A549 (cell line): Measurements from ENCODE around the gene CDH22. TPM values are rescaled to one million over a fixed set of nuclear protein-coding genes. Genes with fewer than 3 reads are reported as not detected.

ENCODE experiments used
- ATAC-seq, 2 experiments: fragments of 200-7000 bp in 1 of 2; fragments of >200 bp in 1 of 2; cut with Nextera tagmentation in 1 of 2; cut with Tn5 transposase in 1 of 2; 3 replicates each; pipeline versions ENCODE4 v1.8.0 to v1.9.1; 2018 to 2020; ENCODE audit warnings: mild to moderate bottlenecking in 1 of 2, moderate library complexity in 1 of 2
- CTCF ChIA-PET: fragments of 300-600 bp; sonication (Branson Sonifier 250); formaldehyde crosslinking; extraction: SDS; loops from one replicate; lab custom pipeline; 2021; ENCODE audit warnings: antibody characterized with exemption, inconsistent platforms; lab: Yijun Ruan, JAX
- POLR2A ChIA-PET: fragments of 350-600 bp; formaldehyde crosslinking; extraction: SDS; loops from one replicate; lab custom pipeline; 2021; ENCODE audit warnings: antibody characterized with exemption, inconsistent platforms; lab: Yijun Ruan, JAX
- DNase-seq, 2 experiments: peaks; one replicate each; pipeline versions ENCODE4 v3.0.0 to v3.0.0-alpha.2; 2011 to 2016; ENCODE audit warnings: low read depth in 1 of 2, low spot score in 1 of 2
- FAIRE-seq: peaks from 2 replicates; lab custom pipeline; 2011; peaks lifted over from hg19 to GRCh38; lab: Jason Lieb, UNC
- H3K27ac ChIP-seq, 2 experiments: fragments of >200 bp; sonication (Bioruptor Twin); formaldehyde crosslinking; 3 replicates each; pipeline ENCODE4 v1.5.1; 2016 to 2017
- H3K4me1 ChIP-seq: fragments of >200 bp; sonication (Bioruptor Twin); formaldehyde crosslinking; 3 replicates; pipeline ENCODE4 v1.6.1; 2016
- H3K4me2 ChIP-seq: fragments of >200 bp; sonication (Bioruptor Twin); formaldehyde crosslinking; 3 replicates; pipeline ENCODE4 v1.6.1; 2016
- H3K4me3 ChIP-seq: fragments of >200 bp; sonication (Bioruptor Twin); formaldehyde crosslinking; 3 replicates; pipeline ENCODE4 v1.5.1; 2016
- H3K9me3 ChIP-seq: fragments of >200 bp; sonication (Bioruptor Twin); formaldehyde crosslinking; 3 replicates; pipeline ENCODE4 v1.6.1; 2016
- BHLHE40 ChIP-seq: IDR thresholded peaks from 2 replicates; pipeline ENCODE4 v1.6.1; 2012; ENCODE audit warnings: low read depth, low read length, inconsistent platforms
- CBX8 ChIP-seq: fragments of 200-600 bp; sonication (generic); IDR thresholded peaks from 2 replicates; pipeline ENCODE4 v1.6.1; 2016
- EHF ChIP-seq: fragments of 250-450 bp; sonication (Bioruptor Pico); IDR thresholded peaks from 2 replicates; pipeline ENCODE4 v1.5.0; 2020; ENCODE audit warnings: mild to moderate bottlenecking
- EHMT2 ChIP-seq: fragments of 200-600 bp; sonication (generic); IDR thresholded peaks from 2 replicates; pipeline ENCODE4 v1.6.1; 2016; ENCODE audit warnings: antibody characterized with exemption, low read depth, mild to moderate bottlenecking, moderate library complexity
- EP300 ChIP-seq, 2 experiments: fragments of >200 bp; sonication (Bioruptor Twin); formaldehyde crosslinking; IDR thresholded peaks; 2 replicates in 1 of 2; 3 replicates in 1 of 2; pipeline ENCODE4 v1.6.1; 2016 to 2017
- GATA3 ChIP-seq: IDR thresholded peaks from 2 replicates; pipeline ENCODE4 v1.6.1; 2012; ENCODE audit warnings: borderline replicate concordance
- HOXA7 ChIP-seq: fragments of 250-450 bp; sonication (Bioruptor Pico); IDR thresholded peaks from 2 replicates; pipeline ENCODE4 v1.5.0; 2020; ENCODE audit warnings: mild to moderate bottlenecking, moderate library complexity
- HOXB13 ChIP-seq: fragments of 250-450 bp; sonication (Bioruptor Pico); IDR thresholded peaks from 2 replicates; pipeline ENCODE4 v1.5.0; 2020; ENCODE audit warnings: low read depth, mild to moderate bottlenecking, moderate library complexity
- HOXB5 ChIP-seq: fragments of 250-450 bp; sonication (Bioruptor Pico); IDR thresholded peaks from 2 replicates; pipeline ENCODE4 v1.5.0; 2020; ENCODE audit warnings: mild to moderate bottlenecking, moderate library complexity
- NFE2L2 ChIP-seq: fragments of 150-350 bp; conservative IDR thresholded peaks from 2 replicates; pipeline ENCODE4 v1.6.1; 2014; ENCODE audit warnings: low read length
- NPAS2 ChIP-seq: fragments of 250-450 bp; sonication (Bioruptor Pico); IDR thresholded peaks from 2 replicates; pipeline ENCODE4 v1.8.0; 2022; ENCODE audit warnings: mild to moderate bottlenecking, moderate library complexity, borderline replicate concordance
- NR3C1 ChIP-seq: fragments of >200 bp; sonication (Bioruptor Twin); formaldehyde crosslinking; IDR thresholded peaks from 3 replicates; pipeline ENCODE4 v1.6.1; 2017
- SMC3 ChIP-seq: fragments of >200 bp; sonication (Bioruptor Twin); formaldehyde crosslinking; IDR thresholded peaks from 3 replicates; pipeline ENCODE4 v1.6.1; 2018; ENCODE audit warnings: inconsistent platforms
- ZC3H11A ChIP-seq: fragments of 450-650 bp; IDR thresholded peaks from 2 replicates; pipeline ENCODE4 v1.6.1; 2014; ENCODE audit warnings: antibody characterized with exemption, mild to moderate bottlenecking
- WGBS: methylation state at CpG from one replicate; pipeline ENCODE4 v1.1.6; 2017; ENCODE audit errors: missing lambda C conversion rate; 5-methylcytosine and 5-hydroxymethylcytosine counted together
- polyA plus RNA-seq, 4 experiments: library from polyadenylated mRNA; depleted of rRNA in 3 of 4; stranded (reverse); fragments of >200 nt; fragmentation: RNase III in 1 of 4; extraction: RNeasy Plus Mini Kit Qiagen cat#74134 plus additional on column Dnase treatment in 1 of 4; gene quantifications; 2 replicates in 3 of 4; 3 replicates in 1 of 4; pipeline ENCODE4 v1.2.3, GENCODE V29; 2011 to 2017
- TF ChIP-seq, protein P1 (sequence below): IDR thresholded peaks from 2 replicates; pipeline ENCODE4 v1.6.1; 2012; ENCODE audit warnings: low read depth, borderline replicate concordance
- TF ChIP-seq, protein P2 (sequence below): IDR thresholded peaks from 2 replicates; pipeline ENCODE4 v1.6.1; 2012
- TF ChIP-seq, protein P3 (sequence below): fragments of >200 bp; sonication (Bioruptor Twin); formaldehyde crosslinking; IDR thresholded peaks from 3 replicates; pipeline ENCODE4 v1.5.1; 2016

Gene CDH22
- polyA plus RNA-seq, 2 of the 4 experiments (the other 2 are of a cell fraction), result not detected

DNA sequence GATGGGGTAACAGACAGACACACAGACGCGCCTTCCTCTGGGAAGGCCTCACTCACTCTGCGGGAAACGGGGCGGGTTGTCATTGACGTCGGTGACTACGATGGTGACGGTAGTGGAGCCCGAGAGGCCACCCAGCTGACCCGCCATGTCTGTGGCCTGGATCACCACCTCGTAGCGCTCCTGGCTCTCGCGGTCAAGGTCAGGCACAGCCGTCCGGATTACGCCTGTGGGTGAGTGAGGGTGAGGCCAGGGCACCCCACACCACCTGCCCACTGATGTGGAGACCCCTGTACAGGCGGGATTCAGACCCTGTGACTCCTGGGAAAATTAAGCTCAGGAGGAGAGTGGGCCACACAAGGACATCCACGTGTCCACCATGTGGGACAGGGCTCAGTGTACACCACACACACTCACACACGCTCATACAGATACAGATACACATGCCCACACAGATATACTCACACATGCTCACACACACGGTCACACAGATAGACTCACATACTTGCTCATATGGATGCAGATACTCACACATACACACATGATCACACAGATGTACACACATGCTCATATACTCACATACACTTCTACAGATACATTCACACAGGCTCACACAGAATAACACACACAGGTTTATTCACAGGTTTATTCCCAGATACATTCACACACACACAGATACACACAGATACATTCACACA, 91.4 kb downstream of the CDH22 start:
- H3K4me2 ChIP-seq, result no peak overlapping the region
- FAIRE-seq, result no peak
- no peak overlapping the region for H3K4me3 ChIP-seq
- ATAC-seq, result no peak
- CTCF ChIA-PET, result interaction anchor here (1.5 to 1.7 kb wide), 2 partner anchors 85 to 90 kb away, joined by 3 to 4 read pairs; no protein-coding TSS in a partner anchor
- no peaks in the 10 kb centered on the region for H3K9me3 ChIP-seq
- H3K4me1 ChIP-seq, result peaks cover 9% of the 10 kb centered on the region; the same call in 2 of the 3 replicates
- no peak overlapping the region for H3K27ac ChIP-seq
- DNase-seq, result no peak
- POLR2A ChIA-PET, result no interaction called here
- TF ChIP-seq, protein P1, sequence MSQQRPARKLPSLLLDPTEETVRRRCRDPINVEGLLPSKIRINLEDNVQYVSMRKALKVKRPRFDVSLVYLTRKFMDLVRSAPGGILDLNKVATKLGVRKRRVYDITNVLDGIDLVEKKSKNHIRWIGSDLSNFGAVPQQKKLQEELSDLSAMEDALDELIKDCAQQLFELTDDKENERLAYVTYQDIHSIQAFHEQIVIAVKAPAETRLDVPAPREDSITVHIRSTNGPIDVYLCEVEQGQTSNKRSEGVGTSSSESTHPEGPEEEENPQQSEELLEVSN, result no peak
- TF ChIP-seq HOXB5 (CRISPR knock-in tag), result no peak
- WGBS, result 83% methylated on average over 22 of the region's 22 CpGs

DNA sequence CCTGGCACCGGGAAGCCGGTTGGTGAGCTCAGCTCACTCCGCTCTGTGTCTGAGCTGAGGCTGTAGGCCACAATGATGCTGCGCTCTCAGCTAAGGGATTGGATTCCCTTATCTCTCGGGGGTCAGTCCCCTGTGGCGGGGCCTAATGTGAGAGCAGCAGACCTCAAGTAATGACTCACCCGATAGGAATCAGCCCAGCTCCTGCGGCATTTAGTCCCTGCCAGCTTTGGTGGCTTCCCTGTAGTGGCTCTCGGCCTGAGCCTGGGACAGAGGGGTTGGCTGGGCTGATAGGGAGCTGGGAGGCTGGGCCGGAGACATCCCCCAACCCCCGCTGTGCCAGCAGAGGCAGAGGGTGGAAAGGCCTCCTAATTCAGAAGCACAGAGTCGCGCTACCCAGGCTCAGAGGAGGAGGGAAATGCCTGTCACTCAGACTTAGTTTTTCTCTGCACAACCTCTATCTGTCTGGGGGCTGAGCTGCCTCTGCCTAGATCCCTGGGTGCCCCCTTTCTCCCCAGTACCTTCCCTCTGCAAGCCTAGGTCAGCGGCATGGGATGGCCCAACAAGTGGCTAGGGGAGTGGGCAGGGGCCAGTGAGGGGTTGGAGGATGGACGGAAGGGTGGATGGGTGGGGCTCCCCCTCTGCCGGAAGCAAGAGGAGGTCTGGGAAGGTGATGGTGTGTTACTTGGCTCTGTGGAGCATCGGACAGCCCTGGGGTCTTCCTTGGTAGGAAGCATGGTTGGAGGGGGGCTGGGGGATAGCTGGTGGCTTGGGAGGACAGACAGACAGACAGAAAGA, 92.2 kb downstream of the CDH22 start:
- H3K4me1 ChIP-seq, result peaks cover 9% of the 10 kb centered on the region; the same call in 2 of the 3 replicates
- no peak overlapping the region for H3K4me2 ChIP-seq
- H3K4me3 ChIP-seq, result no peak overlapping the region
- DNase-seq (peak; percentile 22 to 70), FAIRE-seq (no peak), ATAC-seq (peak; percentile 36 to 69; a peak in 5 of 6 replicates)
- H3K27ac ChIP-seq, result peak overlapping the region in 1 of 2 experiments; percentile 30; a peak in 1 of 6 replicates
- no peaks in the 10 kb centered on the region for H3K9me3 ChIP-seq
- POLR2A ChIA-PET, result no interaction called here
- CTCF ChIA-PET, result interaction anchor here (1.0 to 1.7 kb wide), 2 partner anchors 84 to 91 kb away, joined by 3 to 4 read pairs; no protein-coding TSS in a partner anchor
- TF ChIP-seq EP300 (IDR thresholded peaks at IDR 0.05) (no peak), NR3C1 (no peak), NPAS2 (CRISPR knock-in tag) (no peak), ZC3H11A (no peak), SMC3 (no peak), BHLHE40 (no peak), HOXA7 (CRISPR knock-in tag) (no peak), NFE2L2 (no peak)
- TF ChIP-seq, protein P2, sequence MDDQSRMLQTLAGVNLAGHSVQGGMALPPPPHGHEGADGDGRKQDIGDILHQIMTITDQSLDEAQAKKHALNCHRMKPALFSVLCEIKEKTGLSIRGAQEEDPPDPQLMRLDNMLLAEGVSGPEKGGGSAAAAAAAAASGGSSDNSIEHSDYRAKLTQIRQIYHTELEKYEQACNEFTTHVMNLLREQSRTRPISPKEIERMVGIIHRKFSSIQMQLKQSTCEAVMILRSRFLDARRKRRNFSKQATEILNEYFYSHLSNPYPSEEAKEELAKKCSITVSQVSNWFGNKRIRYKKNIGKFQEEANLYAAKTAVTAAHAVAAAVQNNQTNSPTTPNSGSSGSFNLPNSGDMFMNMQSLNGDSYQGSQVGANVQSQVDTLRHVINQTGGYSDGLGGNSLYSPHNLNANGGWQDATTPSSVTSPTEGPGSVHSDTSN, result no peak
- WGBS, result 46% methylated on average over 11 of the region's 17 CpGs

DNA sequence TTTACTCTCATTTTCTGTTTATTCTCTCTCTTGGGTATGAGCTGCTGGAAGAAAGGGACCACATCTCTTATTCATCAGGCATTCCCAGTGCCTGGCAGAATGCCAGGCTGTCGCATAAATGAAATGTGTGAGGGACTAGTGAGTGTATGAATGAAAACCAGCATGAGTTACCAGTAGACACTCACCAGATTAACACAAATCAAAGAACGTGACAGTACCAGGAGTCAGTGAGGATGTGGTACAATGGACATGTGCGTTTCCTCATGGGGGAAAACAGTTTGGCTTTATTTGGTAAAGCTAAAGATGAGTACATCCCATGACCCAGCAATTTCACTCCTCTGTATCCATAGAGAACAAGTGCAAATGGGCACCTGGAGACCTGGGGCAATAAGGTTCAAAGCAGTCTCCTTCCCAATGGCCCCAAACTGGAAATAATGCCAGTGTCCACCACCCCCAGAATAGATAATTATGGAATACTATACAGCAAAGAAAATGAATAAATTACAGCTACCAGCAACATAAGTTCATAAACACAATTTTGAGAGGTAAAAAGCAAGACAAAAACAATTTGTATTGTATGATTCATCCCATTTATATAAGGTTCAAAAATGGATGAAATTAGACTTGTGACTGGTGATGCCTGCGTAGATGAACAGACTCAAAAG, 93.3 kb downstream of the CDH22 start:
- WGBS, result 45% methylated on average over 4 of the region's 4 CpGs
- H3K4me3 ChIP-seq, result no peak overlapping the region
- TF ChIP-seq HOXB13 (CRISPR knock-in tag), result no peak
- TF ChIP-seq, protein P3, sequence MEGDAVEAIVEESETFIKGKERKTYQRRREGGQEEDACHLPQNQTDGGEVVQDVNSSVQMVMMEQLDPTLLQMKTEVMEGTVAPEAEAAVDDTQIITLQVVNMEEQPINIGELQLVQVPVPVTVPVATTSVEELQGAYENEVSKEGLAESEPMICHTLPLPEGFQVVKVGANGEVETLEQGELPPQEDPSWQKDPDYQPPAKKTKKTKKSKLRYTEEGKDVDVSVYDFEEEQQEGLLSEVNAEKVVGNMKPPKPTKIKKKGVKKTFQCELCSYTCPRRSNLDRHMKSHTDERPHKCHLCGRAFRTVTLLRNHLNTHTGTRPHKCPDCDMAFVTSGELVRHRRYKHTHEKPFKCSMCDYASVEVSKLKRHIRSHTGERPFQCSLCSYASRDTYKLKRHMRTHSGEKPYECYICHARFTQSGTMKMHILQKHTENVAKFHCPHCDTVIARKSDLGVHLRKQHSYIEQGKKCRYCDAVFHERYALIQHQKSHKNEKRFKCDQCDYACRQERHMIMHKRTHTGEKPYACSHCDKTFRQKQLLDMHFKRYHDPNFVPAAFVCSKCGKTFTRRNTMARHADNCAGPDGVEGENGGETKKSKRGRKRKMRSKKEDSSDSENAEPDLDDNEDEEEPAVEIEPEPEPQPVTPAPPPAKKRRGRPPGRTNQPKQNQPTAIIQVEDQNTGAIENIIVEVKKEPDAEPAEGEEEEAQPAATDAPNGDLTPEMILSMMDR, result no peak
- TF ChIP-seq EHMT2, result no peak
- TF ChIP-seq, protein P1, result no peak
- no peak for TF ChIP-seq EHF (CRISPR knock-in tag)
- no peak for TF ChIP-seq GATA3
- TF ChIP-seq CBX8, result no peak
- TF ChIP-seq, all 56 proteins: peak for 0
- FAIRE-seq (no peak), DNase-seq (no peak), ATAC-seq (no peak)
- Histone ChIP-seq H3K9me3 (no peaks in the 10 kb centered on the region), H3K4me1 (peaks cover 9% of the 10 kb centered on the region; the same call in 2 of the 3 replicates), H3K4me2 (no peak overlapping the region), H3K27ac (no peak overlapping the region)
- ChIA-PET CTCF (interaction anchor here (0.7 to 1.9 kb wide), 6 partner anchors 11 to 92 kb away, joined by 3 to 7 read pairs (median 4); no protein-coding TSS in a partner anchor), POLR2A (no interaction called here)
